Type B pancreatic cell (in vitro differentiated cells): ENCODE results near the gene TRIM10. TPM values are rescaled to one million over a fixed set of nuclear protein-coding genes. Genes with fewer than 3 reads are reported as not detected.
"Not testable (repeated sequence)": the region's sequence is repeated elsewhere in the genome, so short reads cannot be mapped to it uniquely, and the experiment has no call there.

ENCODE experiments used
- DNase-seq: peaks from one replicate; pipeline ENCODE4 v3.0.0; 2021; ENCODE audit warnings: mixed read lengths; ENCODE audit not compliant: unreplicated experiment; ENCODE audit errors: extremely low spot score
- H3K27ac Mint-ChIP-seq: 2 replicates; pipeline ENCODE4 v1.8.0; 2021; ENCODE audit warnings: mild to moderate bottlenecking, mixed read lengths
- H3K27me3 Mint-ChIP-seq: 2 replicates; pipeline ENCODE4 v1.8.0; 2021; ENCODE audit warnings: mixed read lengths
- H3K36me3 Mint-ChIP-seq: 2 replicates; pipeline ENCODE4 v1.8.0; 2021; ENCODE audit warnings: mixed read lengths
- H3K4me1 Mint-ChIP-seq: one replicate; pipeline ENCODE4 v1.8.0; 2021; ENCODE audit warnings: mixed read lengths; ENCODE audit not compliant: unreplicated experiment
- H3K4me3 Mint-ChIP-seq: 2 replicates; pipeline ENCODE4 v1.8.0; 2021; ENCODE audit warnings: mild to moderate bottlenecking, mixed read lengths
- H3K9me3 Mint-ChIP-seq: 2 replicates; pipeline ENCODE4 v1.8.0; 2021; ENCODE audit warnings: mixed read lengths
- CTCF ChIP-seq: fragments of 200-600 bp; sonication (generic); conservative IDR thresholded peaks from 2 replicates; pipeline ENCODE4 v1.5.0; 2021; ENCODE audit warnings: antibody characterized with exemption, mild to moderate bottlenecking
- total RNA-seq: library from RNA; stranded (reverse); gene quantifications from 2 replicates; pipeline ENCODE4 v1.2.1, GENCODE V29; 2021; ENCODE audit warnings: low replicate concordance

TRIM10 gene
- total RNA-seq, 1 donor from 2014 or later, result not detected

- H3K4me3 Mint-ChIP-seq, result no peak overlapping the region
- H3K27me3 Mint-ChIP-seq, result peaks cover 74% of the 10 kb centered on the region
- H3K9me3 Mint-ChIP-seq, result no peaks in the 10 kb centered on the region
- DNase-seq, result no peak
- H3K27ac Mint-ChIP-seq, result no peak overlapping the region
- TF ChIP-seq CTCF, result no peak
- H3K4me1 Mint-ChIP-seq, result no peaks in the 10 kb centered on the region
- H3K36me3 Mint-ChIP-seq, result no peaks in the 10 kb centered on the region
Measured at GRCh38 chr6:30143780-30144179, 17.2 kb downstream of the TRIM10 start.

GRCh38 chr6:30142665-30143064 lies 18.3 kb downstream of the TRIM10 start:
- Mint-ChIP-seq H3K9me3 (no peaks in the 10 kb centered on the region), H3K27ac (no peak overlapping the region), H3K4me3 (no peak overlapping the region), H3K27me3 (peaks cover 77% of the 10 kb centered on the region), H3K4me1 (no peaks in the 10 kb centered on the region), H3K36me3 (no peaks in the 10 kb centered on the region)
- TF ChIP-seq CTCF, result no peak
- no peak for DNase-seq

- H3K4me1 Mint-ChIP-seq, result not testable (repeated sequence)
- peaks cover 81% of the 10 kb centered on the region for H3K27me3 Mint-ChIP-seq
Measured at GRCh38 chr6:30140240-30140639, 20.8 kb downstream of the TRIM10 start.

GRCh38 chr6:30136570-30137286 lies 24.3 kb downstream of the TRIM10 start:
- Mint-ChIP-seq H3K36me3 (no peaks in the 10 kb centered on the region), H3K27me3 (peaks cover 80% of the 10 kb centered on the region)

More at GRCh38 chr6:30140240-30140639, 20.8 kb downstream of the TRIM10 start:
- H3K27ac Mint-ChIP-seq, H3K36me3 Mint-ChIP-seq, H3K4me3 Mint-ChIP-seq, DNase-seq, H3K9me3 Mint-ChIP-seq: not testable (repeated sequence)

GRCh38 chr6:30135757-30136156 lies 25.3 kb downstream of the TRIM10 start, which contains the start of gene TRIM40:
TSS of gene TRIM40 (plus strand) at chr6:30136140. CDS start at chr6:30137037, 897 bp downstream.
- Mint-ChIP-seq H3K27ac (no peak within 1 kb of the TSS), H3K36me3 (no peaks in the 10 kb centered on the region), H3K4me1 (peaks cover 4% of the 10 kb centered on the region), H3K9me3 (no peaks in the 10 kb centered on the region), H3K4me3 (no peak within 1 kb of the TSS), H3K27me3 (peaks cover 80% of the 10 kb centered on the region)
- TF ChIP-seq CTCF, result no peak
- DNase-seq, result no peak

More at GRCh38 chr6:30136570-30137286, 24.3 kb downstream of the TRIM10 start:
- no peak for TF ChIP-seq CTCF
- no peak overlapping the region for H3K27ac Mint-ChIP-seq
- H3K9me3 Mint-ChIP-seq, result no peaks in the 10 kb centered on the region
- no peaks in the 10 kb centered on the region for H3K4me1 Mint-ChIP-seq
- DNase-seq, result no peak
- no peak overlapping the region for H3K4me3 Mint-ChIP-seq

GRCh38 chr6:30135147-30135546 lies 25.9 kb downstream of the TRIM10 start:
- Mint-ChIP-seq H3K27ac (no peak overlapping the region), H3K27me3 (peaks cover 82% of the 10 kb centered on the region), H3K4me1 (peaks cover 5% of the 10 kb centered on the region), H3K9me3 (no peaks in the 10 kb centered on the region), H3K36me3 (no peaks in the 10 kb centered on the region), H3K4me3 (no peak overlapping the region)
- DNase-seq, result no peak
- TF ChIP-seq CTCF, result no peak
